Epithelial cell of proximal tubule (primary cell): ENCODE measurements around the gene DPYSL3. TPM values are rescaled to one million over a fixed set of nuclear protein-coding genes. Genes with fewer than 3 reads are reported as not detected.

Source experiments
- DNase-seq: peaks from one replicate; pipeline ENCODE4 v3.0.0-alpha.2; 2011; ENCODE audit warnings: low read depth
- H3K4me3 ChIP-seq: 2 replicates; pipeline ENCODE4 v1.5.1; 2011; ENCODE audit warnings: low read depth, mild to moderate bottlenecking, low read length
- total RNA-seq: library from RNA; depleted of rRNA; stranded (reverse); fragments of >200 nt; gene quantifications from 2 replicates; pipeline ENCODE4 v1.2.3, GENCODE V29; 2015
- TF ChIP-seq, protein P1 (sequence below): conservative IDR thresholded peaks from 2 replicates; pipeline ENCODE4 v1.5.1; 2012; ENCODE audit warnings: low read depth, mild to moderate bottlenecking, low read length

DPYSL3 gene
- total RNA-seq, 1 donor from 2014 or later, result 38.3 TPM

- DNase-seq, result no peak
- TF ChIP-seq, protein P1, sequence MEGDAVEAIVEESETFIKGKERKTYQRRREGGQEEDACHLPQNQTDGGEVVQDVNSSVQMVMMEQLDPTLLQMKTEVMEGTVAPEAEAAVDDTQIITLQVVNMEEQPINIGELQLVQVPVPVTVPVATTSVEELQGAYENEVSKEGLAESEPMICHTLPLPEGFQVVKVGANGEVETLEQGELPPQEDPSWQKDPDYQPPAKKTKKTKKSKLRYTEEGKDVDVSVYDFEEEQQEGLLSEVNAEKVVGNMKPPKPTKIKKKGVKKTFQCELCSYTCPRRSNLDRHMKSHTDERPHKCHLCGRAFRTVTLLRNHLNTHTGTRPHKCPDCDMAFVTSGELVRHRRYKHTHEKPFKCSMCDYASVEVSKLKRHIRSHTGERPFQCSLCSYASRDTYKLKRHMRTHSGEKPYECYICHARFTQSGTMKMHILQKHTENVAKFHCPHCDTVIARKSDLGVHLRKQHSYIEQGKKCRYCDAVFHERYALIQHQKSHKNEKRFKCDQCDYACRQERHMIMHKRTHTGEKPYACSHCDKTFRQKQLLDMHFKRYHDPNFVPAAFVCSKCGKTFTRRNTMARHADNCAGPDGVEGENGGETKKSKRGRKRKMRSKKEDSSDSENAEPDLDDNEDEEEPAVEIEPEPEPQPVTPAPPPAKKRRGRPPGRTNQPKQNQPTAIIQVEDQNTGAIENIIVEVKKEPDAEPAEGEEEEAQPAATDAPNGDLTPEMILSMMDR, result no peak
- H3K4me3 ChIP-seq, result no peak overlapping the region
Observed at GRCh38 chr5:147461915-147462314, 48.0 kb downstream of the DPYSL3 start.

GRCh38 chr5:147460380-147460779, 49.5 kb downstream of the DPYSL3 start:
- H3K4me3 ChIP-seq, result no peak overlapping the region
- TF ChIP-seq, protein P1, result no peak
- DNase-seq, result no peak

GRCh38 chr5:147458581-147458980, 51.3 kb downstream of the DPYSL3 start:
- DNase-seq, result no peak
- TF ChIP-seq, protein P1, result no peak
- H3K4me3 ChIP-seq, result no peak overlapping the region

DNA sequence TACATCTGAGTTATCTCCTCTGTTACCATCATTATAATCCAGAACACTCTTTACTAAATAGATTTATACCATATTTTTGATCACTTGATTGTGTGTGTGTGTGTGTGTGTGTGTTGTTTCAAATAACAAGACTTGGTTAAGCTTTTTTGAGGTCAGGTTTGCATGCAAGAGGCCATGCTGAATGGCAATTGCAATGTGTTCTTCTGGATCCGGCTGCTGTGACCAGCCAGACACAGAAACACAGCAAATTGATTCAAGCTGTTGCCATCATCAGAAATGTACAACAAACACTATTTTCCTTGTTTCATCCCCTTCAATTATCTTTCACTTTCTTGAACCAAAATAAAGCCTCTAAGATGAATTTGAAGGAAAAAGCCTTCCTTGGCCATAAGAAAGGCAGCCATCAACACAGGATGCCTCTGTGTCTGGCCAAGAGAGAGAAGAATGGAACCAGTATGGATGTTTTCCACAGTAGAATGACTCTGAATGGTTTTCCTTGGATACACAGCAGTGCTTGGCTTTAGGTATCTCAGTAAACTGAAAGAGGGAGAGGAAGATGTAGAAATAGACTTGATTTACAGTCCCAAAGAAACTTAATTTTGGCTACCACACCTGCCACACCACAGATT, 53.9 kb downstream of the DPYSL3 start:
- no peak overlapping the region for H3K4me3 ChIP-seq
- TF ChIP-seq, protein P1, result no peak
- no peak for DNase-seq

- DNase-seq, result no peak
- H3K4me3 ChIP-seq, result no peak overlapping the region
- TF ChIP-seq, protein P1, result no peak
Observed at GRCh38 chr5:147454996-147455677, 54.7 kb downstream of the DPYSL3 start.

GRCh38 chr5:147453875-147454814, 55.7 kb downstream of the DPYSL3 start:
- TF ChIP-seq, protein P1, result peak; percentile 96
- H3K4me3 ChIP-seq, result peak overlapping the region; percentile 75
- DNase-seq, result no peak
